ENCODE results near the gene PPP6R2. TPM values are rescaled to one million over a fixed set of nuclear protein-coding genes. Genes with fewer than 3 reads are reported as not detected.

PPP6R2 gene
- total RNA-seq, 2 donors from 2014 or later = 58.7 to 81.2 TPM

DNA sequence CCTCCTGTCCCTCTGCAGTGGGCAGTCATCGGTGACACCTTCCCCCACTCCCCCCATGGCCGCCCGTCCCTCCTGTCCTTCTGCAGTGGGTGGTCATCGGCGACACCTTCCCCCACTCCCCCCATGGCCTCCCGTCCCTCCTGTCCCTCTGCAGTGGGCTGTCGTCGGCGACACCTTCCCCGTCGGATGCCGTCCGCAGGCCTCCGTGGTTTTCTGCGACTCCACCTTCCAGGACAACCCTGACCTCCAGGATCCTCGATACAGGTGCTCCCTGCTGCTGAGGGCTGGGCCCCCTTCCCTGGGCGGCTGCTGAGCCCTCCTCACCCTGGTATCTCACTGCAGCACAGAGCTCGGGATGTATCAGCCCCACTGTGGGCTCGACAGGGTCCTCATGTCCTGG lies 145.8 kb downstream of the PPP6R2 start:
- DNase-seq = peak; percentile 38
- 77 to 88% methylated on average over 5 to 19 of the region's 19 CpGs for WGBS, 2 experiments (ENCODE audit: insufficient coverage in 1 of 2, insufficient read length in 1 of 2)
- H3K9me3 ChIP-seq (ENCODE audit: control insufficient read depth, low read length) = no peaks in the 10 kb centered on the region
- H3K9ac ChIP-seq (ENCODE audit: extremely low read depth, low read length, poor library complexity, severe bottlenecking) = no peak overlapping the region
- Mint-ChIP-seq H3K4me3 (no peak overlapping the region), H3K4me1 (peaks cover 11% of the 10 kb centered on the region), H3K27ac (no peak overlapping the region), H3K36me3 (ENCODE audit: low read depth) (no peaks in the 10 kb centered on the region), H3K27me3 (ENCODE audit: insufficient read depth) (peaks cover 45% of the 10 kb centered on the region), H3K9me3 (no peaks in the 10 kb centered on the region)
- no peaks in the 10 kb centered on the region for H3K36me3 ChIP-seq (ENCODE audit: control insufficient read depth, insufficient read depth, low read length)
- no peak overlapping the region for H3K27ac ChIP-seq (ENCODE audit: low read depth, low read length)
- no peaks in the 10 kb centered on the region for H3K4me1 ChIP-seq (ENCODE audit: control insufficient read depth, insufficient read depth, low read length)
- H3K4me3 ChIP-seq (ENCODE audit: low read length) = no peak overlapping the region
- H3K27me3 ChIP-seq (ENCODE audit: control insufficient read depth, insufficient read depth, low read length, poor library complexity, severe bottlenecking) = no peaks in the 10 kb centered on the region
- TF ChIP-seq, protein P1, sequence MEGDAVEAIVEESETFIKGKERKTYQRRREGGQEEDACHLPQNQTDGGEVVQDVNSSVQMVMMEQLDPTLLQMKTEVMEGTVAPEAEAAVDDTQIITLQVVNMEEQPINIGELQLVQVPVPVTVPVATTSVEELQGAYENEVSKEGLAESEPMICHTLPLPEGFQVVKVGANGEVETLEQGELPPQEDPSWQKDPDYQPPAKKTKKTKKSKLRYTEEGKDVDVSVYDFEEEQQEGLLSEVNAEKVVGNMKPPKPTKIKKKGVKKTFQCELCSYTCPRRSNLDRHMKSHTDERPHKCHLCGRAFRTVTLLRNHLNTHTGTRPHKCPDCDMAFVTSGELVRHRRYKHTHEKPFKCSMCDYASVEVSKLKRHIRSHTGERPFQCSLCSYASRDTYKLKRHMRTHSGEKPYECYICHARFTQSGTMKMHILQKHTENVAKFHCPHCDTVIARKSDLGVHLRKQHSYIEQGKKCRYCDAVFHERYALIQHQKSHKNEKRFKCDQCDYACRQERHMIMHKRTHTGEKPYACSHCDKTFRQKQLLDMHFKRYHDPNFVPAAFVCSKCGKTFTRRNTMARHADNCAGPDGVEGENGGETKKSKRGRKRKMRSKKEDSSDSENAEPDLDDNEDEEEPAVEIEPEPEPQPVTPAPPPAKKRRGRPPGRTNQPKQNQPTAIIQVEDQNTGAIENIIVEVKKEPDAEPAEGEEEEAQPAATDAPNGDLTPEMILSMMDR (conservative IDR thresholded peaks at IDR 0.05) = no peak

DNA sequence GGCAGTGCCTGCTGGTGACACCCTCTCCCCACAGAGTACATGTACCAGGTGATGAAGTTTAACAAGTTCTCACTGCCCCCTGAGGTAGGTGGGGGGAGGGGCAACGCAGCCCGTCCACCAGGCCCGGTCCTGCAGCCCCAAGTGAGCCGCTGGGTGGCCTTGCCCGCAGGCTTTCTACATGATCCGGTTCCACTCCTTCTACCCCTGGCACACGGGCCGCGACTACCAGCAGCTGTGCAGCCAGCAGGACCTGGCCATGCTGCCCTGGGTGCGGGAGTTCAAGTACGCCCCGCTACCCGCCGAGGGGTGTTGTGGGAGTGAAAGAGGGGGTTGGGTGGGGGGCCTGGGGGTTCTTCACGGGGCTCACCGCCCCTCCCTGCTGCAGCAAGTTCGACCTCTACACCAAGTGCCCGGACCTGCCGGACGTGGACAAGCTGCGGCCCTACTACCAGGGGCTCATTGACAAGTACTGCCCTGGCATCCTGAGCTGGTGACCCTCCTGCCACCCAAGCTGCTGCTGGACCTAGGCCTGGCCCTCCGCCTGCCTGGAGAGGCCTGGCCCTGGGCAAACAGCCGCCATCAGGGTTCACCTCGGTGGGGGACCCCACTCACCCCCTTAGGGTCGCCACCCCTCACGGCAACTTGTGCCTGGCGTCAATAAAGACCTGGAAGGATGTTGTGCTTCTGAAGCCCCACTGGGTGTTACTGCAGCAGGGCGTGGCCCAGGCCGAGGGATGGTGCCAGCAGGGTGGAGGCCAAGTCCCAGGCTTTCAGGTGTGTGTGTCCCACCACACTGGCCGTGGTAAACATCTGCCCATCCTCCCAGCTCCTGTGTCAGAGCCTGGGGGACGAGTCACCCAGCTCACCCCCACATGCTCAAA lies 146.5 kb downstream of the PPP6R2 start:
- Histone ChIP-seq H3K36me3 (ENCODE audit: control insufficient read depth, insufficient read depth, low read length) (no peaks in the 10 kb centered on the region), H3K9ac (ENCODE audit: extremely low read depth, low read length, poor library complexity, severe bottlenecking) (no peak overlapping the region), H3K27ac (ENCODE audit: low read depth, low read length) (no peak overlapping the region), H3K4me3 (ENCODE audit: low read length) (no peak overlapping the region), H3K9me3 (ENCODE audit: control insufficient read depth, low read length) (no peaks in the 10 kb centered on the region), H3K4me1 (ENCODE audit: control insufficient read depth, insufficient read depth, low read length) (no peaks in the 10 kb centered on the region), H3K27me3 (ENCODE audit: control insufficient read depth, insufficient read depth, low read length, poor library complexity, severe bottlenecking) (no peaks in the 10 kb centered on the region)
- TF ChIP-seq, protein P1 (conservative IDR thresholded peaks at IDR 0.05) = no peak
- peaks cover 41% of the 10 kb centered on the region for H3K27me3 Mint-ChIP-seq (ENCODE audit: insufficient read depth)
- H3K36me3 Mint-ChIP-seq (ENCODE audit: low read depth) = no peaks in the 10 kb centered on the region
- 91 to 100% methylated on average over 6 to 31 of the region's 31 CpGs for WGBS, 2 experiments (ENCODE audit: insufficient coverage in 1 of 2, insufficient read length in 1 of 2)
- no peak overlapping the region for H3K4me3 Mint-ChIP-seq
- H3K27ac Mint-ChIP-seq = no peak overlapping the region
- peak; percentile 15 for DNase-seq
- H3K4me1 Mint-ChIP-seq = peaks cover 11% of the 10 kb centered on the region
- H3K9me3 Mint-ChIP-seq = no peaks in the 10 kb centered on the region

DNA sequence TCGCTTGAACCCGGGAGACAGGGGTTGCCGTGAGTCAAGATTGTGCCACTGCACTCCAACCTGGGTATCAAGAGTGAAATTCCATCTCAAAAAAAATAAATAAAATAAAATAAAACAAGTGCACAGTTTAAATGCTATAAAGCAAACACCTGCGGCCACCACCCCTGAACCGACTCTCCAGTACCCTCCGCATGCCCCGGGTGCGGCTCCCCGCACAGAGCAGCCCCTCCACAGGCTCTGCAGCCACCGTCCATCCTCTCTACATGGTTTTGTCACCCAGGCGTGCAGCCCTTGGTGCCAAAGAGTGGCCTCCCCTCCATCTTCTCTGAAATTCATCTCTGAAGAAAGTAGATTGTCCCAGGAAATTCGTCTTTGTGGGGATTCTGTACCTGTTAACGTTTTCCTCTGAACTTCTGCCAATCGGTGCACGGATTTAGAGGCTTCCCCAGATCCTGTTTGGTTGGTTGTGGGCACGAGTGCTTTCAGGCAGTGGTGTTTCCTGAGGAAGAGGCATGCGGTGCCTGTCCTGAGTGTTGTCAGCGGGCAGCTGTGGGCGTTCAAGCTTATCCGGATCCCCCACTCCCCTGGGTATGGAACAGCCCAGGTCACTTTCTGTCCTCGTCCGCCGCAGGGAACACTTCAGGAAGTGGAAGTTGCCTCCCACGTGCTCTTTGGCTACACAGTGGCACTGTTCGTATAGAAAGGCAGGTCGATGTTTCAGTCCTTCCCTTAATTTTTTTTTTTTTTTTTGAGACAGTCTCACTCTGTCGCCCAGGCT lies 147.6 kb downstream of the PPP6R2 start:
- H3K4me1 ChIP-seq (ENCODE audit: control insufficient read depth, insufficient read depth, low read length) = no peaks in the 10 kb centered on the region
- H3K9me3 ChIP-seq (ENCODE audit: control insufficient read depth, low read length) = no peaks in the 10 kb centered on the region
- H3K27ac Mint-ChIP-seq = no peak overlapping the region
- H3K4me3 Mint-ChIP-seq = no peak overlapping the region
- H3K9ac ChIP-seq (ENCODE audit: extremely low read depth, low read length, poor library complexity, severe bottlenecking) = no peak overlapping the region
- H3K27me3 Mint-ChIP-seq (ENCODE audit: insufficient read depth) = peaks cover 39% of the 10 kb centered on the region
- H3K27me3 ChIP-seq (ENCODE audit: control insufficient read depth, insufficient read depth, low read length, poor library complexity, severe bottlenecking) = no peaks in the 10 kb centered on the region
- H3K4me3 ChIP-seq (ENCODE audit: low read length) = no peak overlapping the region
- TF ChIP-seq, protein P1 (conservative IDR thresholded peaks at IDR 0.05) = no peak
- no peak overlapping the region for H3K27ac ChIP-seq (ENCODE audit: low read depth, low read length)
- peak; percentile 20 for DNase-seq
- H3K36me3 Mint-ChIP-seq (ENCODE audit: low read depth) = no peaks in the 10 kb centered on the region
- WGBS, 2 experiments (ENCODE audit: insufficient coverage in 1 of 2, insufficient read length in 1 of 2) = 90 to 91% methylated on average over 23 to 27 of the region's 27 CpGs
- H3K4me1 Mint-ChIP-seq = peaks cover 11% of the 10 kb centered on the region
- H3K36me3 ChIP-seq (ENCODE audit: control insufficient read depth, insufficient read depth, low read length) = no peaks in the 10 kb centered on the region
- no peaks in the 10 kb centered on the region for H3K9me3 Mint-ChIP-seq

Other genes with a start within 250 kb of the PPP6R2 start
- gene PANX2, start 172.6 kb upstream of the PPP6R2 start, total RNA-seq = 10 to 100 TPM in 1 of 2 donors, 1 to 10 TPM in 1; 8.8 to 11.2 TPM
- 10 to 100 TPM; 49.6 to 56.4 TPM for gene TRABD, start 157.4 kb upstream of the PPP6R2 start, total RNA-seq
- 10 to 100 TPM; 22.2 to 22.9 TPM for gene SELENOO, start 142.3 kb upstream of the PPP6R2 start, total RNA-seq
- 10 to 100 TPM; 43.7 to 46.0 TPM for gene TUBGCP6, start 98.3 kb upstream of the PPP6R2 start, total RNA-seq
- 10 to 100 TPM; 57.2 to 62.8 TPM for gene HDAC10, start 92.1 kb upstream of the PPP6R2 start, total RNA-seq
- gene MAPK12, start 81.6 kb upstream of the PPP6R2 start, total RNA-seq = 10 to 100 TPM; 46.5 to 57.0 TPM
- under 1 TPM; 0.33 to 0.40 TPM for gene MAPK11, start 72.9 kb upstream of the PPP6R2 start, total RNA-seq
- 10 to 100 TPM; 94.7 to 97.7 TPM for gene PLXNB2, start 35.7 kb upstream of the PPP6R2 start, total RNA-seq
- 10 to 100 TPM in 1 of 2 donors, 1 to 10 TPM in 1; 8.3 to 14.2 TPM for gene DENND6B, start 16.3 kb upstream of the PPP6R2 start, total RNA-seq
- gene SBF1, start 131.7 kb downstream of the PPP6R2 start, total RNA-seq = 10 to 100 TPM; 89.9 to 90.1 TPM
- gene ADM2, start 138.2 kb downstream of the PPP6R2 start, total RNA-seq = 1 to 10 TPM; 4.0 to 4.2 TPM
- not detected for gene MIOX, start 143.5 kb downstream of the PPP6R2 start, total RNA-seq
- 10 to 100 TPM; 58.8 to 65.2 TPM for gene LMF2, start 164.4 kb downstream of the PPP6R2 start, total RNA-seq
- gene NCAPH2, start 164.9 kb downstream of the PPP6R2 start, total RNA-seq = 10 to 100 TPM; 63.3 to 73.1 TPM
- 1 to 10 TPM in 1 of 2 donors, under 1 TPM in 1; 0.89 to 2.3 TPM for gene SCO2, start 182.3 kb downstream of the PPP6R2 start, total RNA-seq
- gene TYMP, start 186.7 kb downstream of the PPP6R2 start, total RNA-seq = 1 to 10 TPM; 1.2 to 2.1 TPM
- gene KLHDC7B, start 202.6 kb downstream of the PPP6R2 start, total RNA-seq = not detected
- gene SYCE3, start 219.6 kb downstream of the PPP6R2 start, total RNA-seq = under 1 TPM; 0.70 to 0.91 TPM
- 100 to 1,000 TPM in 1 of 2 donors, 10 to 100 TPM in 1; 83.5 to 105 TPM for gene CPT1B, start 235.1 kb downstream of the PPP6R2 start, total RNA-seq
- 100 to 1,000 TPM; 108 TPM for gene CHKB, start 239.5 kb downstream of the PPP6R2 start, total RNA-seq

Data from endodermal cell (in vitro differentiated cells).